Transverse colon (tissue), 4 donors: ENCODE measurements around the gene GEMIN2.

Experiments
- CTCF ChIP-seq, 5 experiments: fragments of 200-600 bp in 3 of 5; fragments of 450-650 bp in 2 of 5; sonication (generic) in 3 of 5; IDR thresholded peaks; 1 replicate in 2 of 5; 2 replicates in 3 of 5; pipeline ENCODE4 v1.5.1; 2016 to 2017; ENCODE audit warnings: antibody characterized with exemption in 5 of 5, inconsistent platforms in 3 of 5, mild to moderate bottlenecking in 2 of 5, moderate library complexity in 1 of 5
- POLR2A ChIP-seq: fragments of 450-650 bp; IDR thresholded peaks from one replicate; pipeline ENCODE4 v1.6.1; 2016; ENCODE audit warnings: antibody characterized with exemption, mild to moderate bottlenecking, moderate library complexity
- POLR2AphosphoS5 ChIP-seq, 3 donors: sonication (generic); formaldehyde crosslinking; IDR thresholded peaks; one replicate each; pipeline ENCODE4 v1.6.1; 2016; ENCODE audit warnings: antibody characterized with exemption in 3 of 3

GRCh38 chr14:39114073-39114838 lies at the start of gene GEMIN2:
- TF ChIP-seq POLR2A (peak; percentile 58), CTCF (IDR thresholded peaks at IDR 0.05) (no peak), POLR2AphosphoS5 (IDR thresholded peaks at IDR 0.05) (peak; percentile 71 to 74 (median 73))
